Choroid plexus epithelial cell (primary cell): ENCODE data around the gene C2orf42.
A peak's percentile ranks its signal among the peaks of the same experiment; 100 is the strongest.
"Not testable (repeated sequence)": the region's sequence is repeated elsewhere in the genome, so short reads cannot be mapped to it uniquely, and the experiment has no call there.

Experiments used
- DNase-seq: peaks from one replicate; pipeline ENCODE4 v3.0.0-alpha.2; 2010; ENCODE audit warnings: low read depth
- H3K4me3 ChIP-seq: 2 replicates; pipeline ENCODE4 v1.5.1; 2011; ENCODE audit warnings: low read depth, mild to moderate bottlenecking, control low read depth, low read length, moderate library complexity
- TF ChIP-seq, protein P1 (sequence below): conservative IDR thresholded peaks from 2 replicates; pipeline ENCODE4 v1.5.1; 2011; ENCODE audit warnings: low read depth, mild to moderate bottlenecking, control low read depth, inconsistent platforms, low read length, moderate library complexity

The C2orf42 gene

DNA sequence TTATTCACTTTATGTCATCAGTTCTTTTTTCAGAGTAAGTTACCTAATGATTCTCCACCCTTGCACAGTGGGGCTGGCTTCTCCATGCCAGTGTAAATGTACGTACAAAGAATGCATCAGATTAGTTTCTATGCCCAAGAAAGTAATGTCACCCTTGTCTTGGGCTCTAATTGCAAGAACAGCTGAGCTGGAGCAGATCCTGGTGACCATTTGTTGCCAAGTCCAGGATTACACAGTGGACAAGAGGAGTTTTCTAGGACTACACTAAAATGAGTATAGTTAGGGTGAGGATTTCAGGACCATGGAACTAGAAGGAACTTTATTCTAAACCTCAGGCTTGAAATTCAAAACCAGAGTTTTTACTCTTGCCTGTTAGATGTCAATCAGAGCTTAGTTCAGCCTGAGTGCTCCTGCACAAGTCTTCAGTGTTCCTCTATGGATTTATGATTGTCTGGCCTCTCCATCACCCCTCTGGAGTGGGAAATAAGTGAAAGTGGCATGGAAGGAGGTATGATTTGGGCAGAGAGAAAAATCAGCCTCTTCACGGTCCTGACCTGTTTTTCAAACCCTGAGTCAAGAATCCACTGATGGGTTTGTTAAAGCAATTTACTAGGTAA, 73.8 kb downstream of the C2orf42 start:
- DNase-seq: no peak
- no peak overlapping the region for H3K4me3 ChIP-seq
- TF ChIP-seq, protein P1, sequence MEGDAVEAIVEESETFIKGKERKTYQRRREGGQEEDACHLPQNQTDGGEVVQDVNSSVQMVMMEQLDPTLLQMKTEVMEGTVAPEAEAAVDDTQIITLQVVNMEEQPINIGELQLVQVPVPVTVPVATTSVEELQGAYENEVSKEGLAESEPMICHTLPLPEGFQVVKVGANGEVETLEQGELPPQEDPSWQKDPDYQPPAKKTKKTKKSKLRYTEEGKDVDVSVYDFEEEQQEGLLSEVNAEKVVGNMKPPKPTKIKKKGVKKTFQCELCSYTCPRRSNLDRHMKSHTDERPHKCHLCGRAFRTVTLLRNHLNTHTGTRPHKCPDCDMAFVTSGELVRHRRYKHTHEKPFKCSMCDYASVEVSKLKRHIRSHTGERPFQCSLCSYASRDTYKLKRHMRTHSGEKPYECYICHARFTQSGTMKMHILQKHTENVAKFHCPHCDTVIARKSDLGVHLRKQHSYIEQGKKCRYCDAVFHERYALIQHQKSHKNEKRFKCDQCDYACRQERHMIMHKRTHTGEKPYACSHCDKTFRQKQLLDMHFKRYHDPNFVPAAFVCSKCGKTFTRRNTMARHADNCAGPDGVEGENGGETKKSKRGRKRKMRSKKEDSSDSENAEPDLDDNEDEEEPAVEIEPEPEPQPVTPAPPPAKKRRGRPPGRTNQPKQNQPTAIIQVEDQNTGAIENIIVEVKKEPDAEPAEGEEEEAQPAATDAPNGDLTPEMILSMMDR: no peak

DNA sequence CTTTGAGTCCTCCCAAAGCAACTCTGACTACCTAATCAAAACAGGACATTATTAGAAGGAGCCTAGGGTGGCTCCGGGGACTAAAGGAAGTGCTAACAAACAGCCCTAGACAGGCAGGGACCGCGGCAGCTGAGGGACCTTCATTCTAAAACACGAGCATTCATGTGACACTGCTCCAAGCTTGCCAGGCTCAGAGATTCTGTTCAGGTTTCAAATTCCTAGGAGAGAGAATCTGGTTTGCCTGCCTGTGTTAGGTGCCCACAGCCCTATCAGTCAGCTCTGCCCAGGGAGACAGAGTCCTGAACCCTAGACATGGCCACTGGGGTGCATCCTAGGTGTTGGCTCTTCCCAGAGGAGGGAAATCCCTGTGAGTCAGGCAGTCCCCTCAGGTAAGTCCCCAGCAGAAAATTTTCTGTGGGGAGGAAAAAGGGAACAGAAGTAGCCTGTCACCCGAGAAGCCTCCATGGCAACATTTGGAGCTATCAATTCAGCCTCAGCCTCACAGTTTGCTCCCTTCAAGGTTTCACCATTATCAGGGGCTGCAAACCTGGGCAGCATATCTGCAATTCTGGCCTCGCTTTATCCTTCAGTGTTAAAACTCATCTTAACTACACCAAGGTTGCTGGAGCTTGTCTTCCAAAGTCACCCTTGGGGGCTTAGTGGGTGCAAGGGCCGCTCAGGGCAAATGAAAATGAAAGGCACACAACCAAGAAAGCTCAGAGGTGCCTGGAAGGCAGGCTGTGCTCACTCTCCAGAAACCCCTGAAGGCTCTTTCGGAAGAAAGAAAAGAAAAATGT, 75.0 kb downstream of the C2orf42 start:
- H3K4me3 ChIP-seq: no peak overlapping the region
- no peak for DNase-seq
- TF ChIP-seq, protein P1: no peak

DNA sequence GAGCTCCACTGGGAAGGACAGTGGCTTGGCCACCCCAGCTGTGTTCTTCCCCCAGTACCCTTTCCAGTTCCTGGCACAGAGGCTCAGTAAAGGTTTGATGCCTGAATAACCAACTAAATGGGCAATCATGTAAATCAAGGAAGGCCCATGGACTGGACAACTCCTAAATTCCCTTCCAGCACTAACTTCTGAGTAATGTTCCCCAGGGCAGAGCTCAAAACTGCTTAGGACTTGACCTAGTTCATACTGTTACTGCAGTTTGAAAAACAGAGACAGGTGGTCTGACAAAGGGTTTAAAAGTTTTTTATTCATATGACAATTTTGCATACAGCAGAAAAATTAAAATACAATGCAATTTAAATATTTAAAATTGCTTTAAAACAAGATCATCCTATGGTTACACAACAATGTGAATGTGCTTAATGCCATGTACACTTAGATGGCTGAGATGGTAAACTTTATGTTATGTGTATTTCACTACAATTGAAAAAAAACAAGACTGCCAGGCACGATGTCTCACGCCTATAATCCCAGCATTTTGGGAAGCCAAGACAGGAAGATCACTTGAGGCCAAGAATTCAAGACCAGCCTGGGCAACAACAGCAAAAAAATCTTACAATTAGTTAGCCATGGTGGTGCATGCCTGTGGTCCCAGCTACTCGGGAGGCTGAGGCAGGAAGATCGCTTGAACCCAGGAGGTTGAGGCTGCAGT, 77.3 kb downstream of the C2orf42 start:
- TF ChIP-seq, protein P1: no peak
- no peak overlapping the region for H3K4me3 ChIP-seq
- DNase-seq: no peak

DNA sequence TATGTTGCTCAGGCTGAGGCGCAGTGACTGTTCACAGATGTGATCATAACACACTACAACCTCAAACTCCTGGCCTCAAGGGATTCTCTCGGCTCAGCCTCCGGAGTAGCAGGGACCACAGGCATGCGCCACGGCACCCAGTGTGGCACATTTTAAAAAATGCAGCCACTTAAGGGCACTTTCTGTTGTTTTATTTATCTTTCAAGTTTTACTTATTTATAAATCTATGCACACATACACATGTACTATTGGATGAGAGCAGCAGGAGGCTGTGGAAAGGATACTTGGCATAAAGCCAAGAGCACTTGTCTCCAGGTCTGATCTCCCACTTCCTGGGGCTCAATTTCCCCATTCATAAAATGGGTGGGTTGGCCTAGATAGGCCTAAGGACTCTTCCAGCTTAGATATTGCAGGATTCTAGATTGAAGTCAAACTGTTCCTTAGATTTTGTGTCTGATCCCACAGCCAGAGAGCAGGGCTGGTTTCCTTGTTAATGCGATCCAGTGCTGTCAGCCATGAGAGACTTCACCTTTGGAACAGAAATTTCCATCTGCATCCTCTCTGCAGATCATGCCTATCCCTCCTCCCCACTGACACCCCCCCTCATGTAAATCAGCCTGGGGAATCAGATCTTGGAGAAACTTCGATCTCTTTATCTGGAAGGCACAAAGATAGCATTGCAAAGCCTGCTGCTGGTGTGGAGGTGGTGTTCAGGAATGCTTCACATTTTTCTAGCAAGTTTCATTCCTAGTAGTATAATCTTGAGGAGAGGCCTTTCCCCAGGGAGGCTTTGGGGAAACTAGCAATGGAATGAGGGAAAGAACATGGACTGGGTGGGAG, 78.8 kb downstream of the C2orf42 start:
- peak; percentile 52 for DNase-seq
- TF ChIP-seq, protein P1: no peak
- H3K4me3 ChIP-seq: no peak overlapping the region

DNA sequence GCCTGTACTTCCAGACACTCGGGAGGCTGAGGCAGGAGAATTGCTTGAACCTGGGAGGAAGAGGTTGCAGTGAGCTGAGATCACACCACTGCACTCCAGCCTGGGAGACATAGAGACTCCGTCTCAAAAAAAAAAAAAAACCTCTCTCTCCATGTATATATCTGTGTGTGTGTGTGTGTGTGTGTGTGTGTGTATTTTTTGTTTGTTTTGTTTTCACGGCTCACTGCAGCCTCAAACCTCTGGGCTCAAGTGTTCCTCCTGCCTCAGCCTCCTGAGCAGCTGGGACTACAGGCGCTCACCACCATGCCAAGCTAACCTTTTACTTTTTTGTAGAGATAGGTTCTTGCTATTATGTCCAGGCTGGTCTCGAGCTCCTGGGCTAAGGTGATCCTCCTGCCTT, 80.4 kb downstream of the C2orf42 start:
- not testable (repeated sequence) for H3K4me3 ChIP-seq, DNase-seq

DNA sequence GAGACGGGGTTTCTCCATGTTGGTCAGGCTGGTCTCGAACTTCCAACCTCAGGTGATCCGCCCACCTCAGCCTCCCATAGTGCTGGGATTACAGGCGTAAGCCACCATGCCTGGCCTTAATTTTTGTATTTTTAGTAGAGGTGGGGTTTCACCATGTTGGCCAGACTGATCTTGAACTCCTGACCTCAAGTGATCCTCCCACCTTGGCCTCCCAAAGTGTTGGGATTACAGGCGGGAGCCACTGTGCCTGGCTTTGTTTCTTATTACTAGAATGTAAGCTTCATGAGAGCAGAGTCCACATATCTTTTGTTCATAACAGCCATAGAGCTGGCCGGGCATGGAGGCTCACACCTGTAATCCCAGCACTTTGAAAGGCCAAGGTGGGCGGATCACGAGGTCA, 84.7 kb downstream of the C2orf42 start:
- H3K4me3 ChIP-seq, DNase-seq: not testable (repeated sequence)

DNA sequence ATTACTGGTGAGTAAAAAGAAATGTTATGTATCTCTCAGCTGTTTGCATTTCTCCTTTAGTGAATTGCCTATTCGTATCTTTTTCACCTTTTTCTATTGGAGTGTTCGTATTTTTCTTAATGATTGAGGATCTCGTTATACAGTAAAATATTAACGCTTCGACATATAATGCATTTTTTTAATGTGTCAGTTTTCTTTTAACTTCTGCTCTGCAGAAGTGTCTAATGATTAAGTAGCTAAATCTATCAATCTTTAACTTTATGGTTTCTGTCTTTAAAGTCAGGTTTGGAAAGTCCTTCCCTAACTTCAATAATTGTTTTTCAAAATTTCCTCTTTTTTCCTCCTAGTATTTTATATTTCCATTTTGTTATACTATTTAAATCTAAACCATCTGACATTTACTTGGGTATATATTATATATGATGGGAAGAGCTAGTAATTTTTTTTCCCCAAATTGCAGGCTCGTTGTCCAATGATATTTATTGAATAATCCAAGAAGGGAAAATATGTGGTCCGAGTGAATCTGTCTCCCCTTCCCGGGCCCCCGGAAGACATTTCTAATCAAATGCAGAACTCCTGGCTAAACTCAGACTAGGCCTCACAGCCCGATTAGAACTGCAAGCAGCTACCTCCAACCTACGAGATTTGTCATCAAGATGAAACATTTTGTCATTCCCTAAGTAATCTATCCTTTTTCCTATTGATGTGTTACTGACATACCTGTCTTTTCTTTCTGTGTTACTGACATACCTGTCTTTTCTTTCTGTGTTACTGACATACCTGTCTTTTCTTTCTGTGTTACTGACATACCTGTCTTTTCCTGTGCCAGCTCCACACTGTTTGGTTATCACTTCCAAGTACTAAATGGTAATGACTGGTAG, 86.3 kb downstream of the C2orf42 start:
- H3K4me3 ChIP-seq: no peak overlapping the region
- peak; percentile 85 for DNase-seq
- TF ChIP-seq, protein P1: no peak
